Measurements from ENCODE around the gene GAK.

GAK gene

GRCh38 chr4:867526-868250 lies 64.4 kb downstream of the GAK start:
- no peak for DNase-seq

- no peak for DNase-seq
Observed at GRCh38 chr4:866761-867390, 65.2 kb downstream of the GAK start.

DNA sequence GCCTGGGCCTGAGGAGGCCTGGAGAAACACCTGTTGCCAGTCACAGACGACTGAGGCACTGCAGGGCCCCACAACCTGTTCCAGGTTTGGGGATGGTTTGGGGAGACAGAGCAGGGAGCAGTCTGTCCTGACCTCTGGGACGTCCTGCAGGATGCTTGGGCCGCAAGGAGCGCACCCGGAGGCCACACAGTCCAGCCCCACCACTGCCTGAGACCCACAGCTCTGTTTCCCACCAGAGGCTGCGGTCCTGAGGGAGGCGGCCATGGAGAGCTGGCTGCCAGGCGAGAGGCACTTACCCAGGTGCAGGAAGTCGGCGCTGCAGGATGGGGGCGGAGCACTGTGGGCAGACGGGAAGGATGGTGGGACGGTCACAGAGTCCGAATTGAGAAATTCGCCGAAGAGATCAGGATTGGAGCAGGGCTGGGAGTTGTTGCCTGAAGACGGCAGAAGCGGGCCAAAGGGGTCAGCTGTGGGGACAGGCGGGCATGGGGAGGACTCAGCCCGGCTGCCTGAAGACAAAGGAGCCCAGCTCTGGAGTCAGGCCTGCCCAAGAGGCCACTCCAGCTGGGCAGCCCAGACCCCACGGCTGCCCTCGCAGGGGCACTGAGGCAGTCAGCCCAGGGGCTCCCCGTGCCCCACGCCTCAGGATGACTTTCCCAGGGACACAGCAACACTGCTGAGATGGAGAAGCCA lies 65.9 kb downstream of the GAK start:
- no peak for DNase-seq

DNA sequence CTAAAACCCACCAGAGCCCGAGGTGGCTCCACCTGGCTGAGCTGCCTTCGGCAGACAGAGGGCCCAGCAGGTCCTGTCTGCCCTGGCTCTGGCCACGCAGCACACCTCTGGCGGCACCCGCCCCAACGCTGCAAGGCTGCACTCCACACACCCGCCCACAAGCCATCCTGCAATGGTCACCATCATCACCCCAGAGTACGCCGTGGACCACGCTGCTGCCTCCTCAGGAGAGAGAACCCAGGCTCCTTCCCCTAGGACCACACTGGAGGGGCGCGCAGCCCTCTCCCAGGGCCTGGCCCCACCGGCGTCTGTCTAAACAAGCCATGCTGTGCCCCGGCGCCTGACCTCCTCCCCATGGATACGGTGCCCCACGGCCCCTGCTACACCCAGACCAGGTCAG lies 66.5 kb downstream of the GAK start:
- no peak for DNase-seq

DNA sequence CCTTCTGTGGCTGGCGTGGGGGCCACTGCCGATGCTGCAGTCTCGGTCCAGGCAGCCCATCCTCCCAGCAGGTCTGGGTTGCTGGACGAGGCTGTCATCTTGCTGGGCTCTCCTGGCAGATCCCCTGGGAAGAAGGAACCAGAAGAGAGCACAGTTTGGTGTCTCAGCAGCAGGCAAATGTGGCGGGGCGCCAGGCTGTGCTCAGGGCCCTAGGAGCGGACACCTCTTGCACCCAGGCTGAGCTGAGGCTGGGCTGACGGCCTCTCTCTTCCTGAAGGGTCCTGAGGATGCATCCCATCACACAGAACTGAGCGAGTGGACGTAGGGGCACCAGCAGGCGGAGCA lies 67.0 kb downstream of the GAK start:
- no peak for DNase-seq

DNA sequence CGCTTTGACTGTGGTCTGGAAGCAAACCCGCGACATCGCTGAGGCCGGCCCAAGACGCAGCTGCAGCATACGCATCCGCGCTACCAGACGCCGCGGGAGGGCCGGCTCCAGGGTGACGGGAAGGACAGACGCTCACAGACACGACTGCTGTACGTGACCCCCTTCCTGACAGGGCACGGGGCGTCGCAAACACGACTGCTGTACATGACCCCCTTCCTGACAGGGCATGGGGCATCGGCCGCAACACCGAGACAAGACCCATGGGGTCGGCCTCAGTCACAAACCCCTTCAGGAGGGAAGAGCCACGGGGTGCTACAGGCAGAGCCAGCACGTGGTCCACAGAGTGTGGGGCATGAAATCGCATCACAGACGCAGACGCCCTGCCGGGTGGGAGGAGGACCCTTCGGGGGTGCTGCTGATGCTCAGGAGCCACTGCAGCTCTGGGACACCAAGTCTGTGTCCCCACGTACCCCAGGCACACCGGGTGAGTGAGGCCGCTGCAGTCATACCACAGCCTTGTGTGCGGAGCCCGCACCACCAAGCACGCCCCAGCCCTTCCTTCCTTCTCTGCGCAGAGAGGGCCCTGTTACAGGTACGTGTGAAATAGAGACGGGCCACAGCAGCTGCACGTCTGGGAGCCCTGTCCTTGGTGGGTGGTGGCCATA lies 67.5 kb downstream of the GAK start:
- no peak for DNase-seq

DNA sequence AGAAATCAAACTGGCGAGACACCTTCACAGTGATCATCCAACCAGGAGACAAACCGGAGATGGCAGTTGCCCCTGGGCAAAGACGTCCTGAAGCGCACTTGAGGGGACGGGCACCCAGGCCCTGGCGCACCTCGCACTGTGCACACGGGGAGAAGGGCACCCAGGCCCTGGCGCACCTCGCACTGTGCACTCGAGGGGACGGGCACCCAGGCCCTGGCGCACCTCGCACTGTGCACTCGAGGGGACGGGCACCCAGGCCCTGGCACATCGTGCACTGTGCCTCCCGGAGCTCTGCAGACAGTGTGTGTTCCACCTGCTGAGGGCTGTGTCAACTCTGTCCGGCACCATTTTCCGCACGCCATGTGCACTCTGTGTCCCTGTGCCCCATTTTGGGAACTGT lies 71.6 kb downstream of the GAK start:
- no peak for DNase-seq

DNA sequence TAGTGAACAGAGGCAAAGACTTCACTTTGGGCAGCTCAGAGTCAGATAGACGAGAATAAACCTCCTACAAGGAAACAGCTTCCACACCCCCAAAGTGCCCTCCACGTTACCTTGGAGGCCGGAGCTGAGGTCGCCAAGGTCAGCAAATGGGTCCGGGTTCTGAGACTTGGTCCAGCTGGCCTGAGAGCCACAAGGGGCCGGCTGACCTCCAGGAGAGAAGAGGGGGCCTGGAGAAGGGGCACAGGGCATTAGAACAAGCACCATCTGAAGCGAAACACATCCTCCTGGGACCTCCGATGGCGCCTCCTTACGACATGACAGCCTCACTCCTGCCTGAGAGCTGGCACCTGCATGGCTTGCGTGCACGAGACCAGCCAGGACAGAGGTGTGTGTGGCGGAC lies 72.6 kb downstream of the GAK start:
- DNase-seq = no peak

DNA sequence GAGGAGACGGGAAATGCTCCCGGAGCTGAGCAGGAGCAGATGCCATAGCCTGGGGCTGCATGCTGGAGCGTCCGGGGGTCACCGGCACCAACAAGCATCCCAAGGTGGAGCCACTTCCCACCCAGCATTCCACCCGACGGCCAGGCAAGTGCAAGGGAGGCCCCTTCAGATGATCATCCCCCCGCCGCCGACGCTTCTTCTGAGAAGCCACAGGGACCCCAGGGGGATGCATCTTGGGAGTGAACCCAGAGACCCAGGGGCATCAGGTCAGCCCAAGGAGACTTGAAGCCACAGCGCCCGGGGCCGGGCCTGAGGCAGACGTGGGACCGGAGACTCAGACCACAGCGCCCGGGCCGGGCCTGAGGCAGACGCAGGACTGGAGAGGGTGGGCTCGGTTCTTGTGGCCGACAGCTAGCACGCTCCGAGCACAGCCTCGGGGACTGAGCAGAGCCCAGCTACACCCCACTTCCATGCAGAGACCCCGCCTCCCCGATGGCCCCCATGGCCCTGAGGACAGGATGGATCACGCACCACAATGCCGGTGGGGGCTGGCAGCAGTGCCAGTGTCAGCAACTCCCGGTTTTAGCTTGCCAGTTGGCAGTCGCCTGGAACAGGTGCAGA lies 73.2 kb downstream of the GAK start:
- no peak for DNase-seq

GRCh38 chr4:858041-858481 lies 74.1 kb downstream of the GAK start:
- DNase-seq = no peak

GRCh38 chr4:857461-857860 lies 74.7 kb downstream of the GAK start:
- DNase-seq = no peak

DNA sequence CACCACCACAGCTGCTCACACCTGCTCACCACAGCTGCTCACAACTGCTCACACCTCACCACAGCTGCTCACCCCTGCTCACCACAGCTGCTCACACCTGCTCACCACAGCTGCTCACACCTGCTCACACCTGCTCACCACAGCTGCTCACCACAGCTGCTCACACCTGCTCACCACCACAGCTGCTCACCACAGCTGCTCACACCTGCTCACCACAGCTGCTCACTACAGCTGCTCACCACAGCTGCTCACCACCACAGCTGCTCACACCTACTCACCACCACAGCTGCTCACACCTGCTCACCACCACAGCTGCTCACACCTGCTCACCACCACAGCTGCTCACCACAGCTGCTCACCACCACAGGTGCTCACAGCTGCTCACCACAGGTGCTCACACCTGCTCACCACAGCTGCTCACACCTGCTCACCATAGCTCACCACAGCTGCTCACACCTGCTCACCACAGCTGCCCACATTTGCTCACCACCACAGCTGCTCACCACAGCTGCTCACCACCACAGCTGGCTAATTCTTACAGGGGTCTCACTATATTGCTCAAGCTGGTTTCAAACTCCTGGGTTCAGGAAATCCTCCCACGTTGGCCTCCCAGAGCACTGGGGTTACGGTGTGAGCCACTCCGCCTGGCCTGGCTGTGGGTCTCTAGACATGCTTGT lies 75.8 kb downstream of the GAK start:
- no peak for DNase-seq

DNA sequence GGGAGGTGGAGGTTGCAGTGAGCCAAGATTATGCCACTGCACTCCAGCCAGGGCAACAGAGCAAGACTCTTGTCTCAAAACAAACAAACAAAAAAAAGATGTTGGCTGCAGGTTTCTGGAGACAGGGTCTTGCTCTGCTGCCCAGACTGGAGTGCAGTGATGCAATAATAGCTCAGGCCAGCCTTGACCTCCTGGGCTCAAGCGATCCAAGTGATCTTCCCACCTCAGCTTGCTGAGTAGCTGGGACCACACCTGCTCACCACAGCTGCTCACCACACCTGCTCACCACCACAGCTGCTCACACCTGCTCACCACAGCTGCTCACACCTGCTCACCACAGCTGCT lies 76.3 kb downstream of the GAK start:
- DNase-seq = no peak

- DNase-seq = no peak
Observed at GRCh38 chr4:854356-854755, 77.8 kb downstream of the GAK start.

DNA sequence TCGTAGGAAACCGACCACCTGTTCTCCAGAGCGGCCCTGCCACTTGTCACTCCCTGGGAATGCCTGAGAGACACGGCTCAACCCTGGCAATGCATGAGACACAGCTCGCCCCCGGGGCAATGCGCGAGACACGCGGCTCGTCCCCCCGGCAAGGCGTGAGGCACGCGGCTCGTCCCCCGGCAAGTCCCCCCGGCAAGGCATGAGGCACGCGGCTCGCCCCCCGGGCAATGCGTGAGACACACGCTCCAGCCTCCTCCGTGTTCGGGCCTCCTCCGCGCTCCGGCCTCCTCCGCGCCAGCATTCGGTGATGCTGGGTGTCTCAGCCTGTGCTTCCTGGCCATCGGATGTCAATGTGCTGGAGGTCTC lies 78.7 kb downstream of the GAK start:
- DNase-seq = no peak

DNA sequence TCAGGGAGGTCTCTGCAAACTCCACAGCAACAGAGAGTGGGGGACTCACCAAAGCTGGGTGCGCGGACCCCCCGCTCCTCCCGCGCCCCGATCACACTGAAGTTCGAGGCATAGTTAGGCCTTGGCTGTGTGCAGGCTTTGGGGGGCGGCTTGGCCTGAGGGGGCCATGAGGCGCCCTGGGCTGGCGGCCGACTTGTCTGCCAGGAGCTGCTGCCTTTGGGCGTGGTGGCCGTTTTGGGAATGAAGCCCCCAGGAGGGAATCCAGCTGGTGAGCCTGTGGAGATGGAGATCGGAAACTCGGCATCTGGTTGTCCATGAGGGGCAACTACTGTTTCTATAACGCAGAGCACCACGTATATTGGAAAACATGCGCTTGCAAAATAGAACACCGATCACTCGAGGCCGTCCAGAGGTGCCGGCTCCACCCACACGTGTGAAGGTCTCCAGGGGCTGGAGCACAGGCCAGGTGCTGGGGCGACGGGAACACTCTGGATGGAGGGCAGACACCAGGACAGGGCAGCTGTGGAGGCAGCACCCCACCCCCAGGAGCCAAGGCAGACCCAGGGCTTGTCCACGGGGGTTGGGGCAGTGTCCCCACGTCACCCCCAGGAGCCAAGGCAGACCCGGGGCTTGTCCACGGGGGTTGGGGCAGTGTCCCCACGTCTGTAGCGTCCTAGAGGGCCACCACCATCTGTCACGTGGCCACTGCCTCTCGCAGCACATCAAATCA lies 80.2 kb downstream of the GAK start:
- no peak for DNase-seq

GRCh38 chr4:850323-850945 lies 81.7 kb downstream of the GAK start:
- no peak for DNase-seq

GRCh38 chr4:849478-850175 lies 82.5 kb downstream of the GAK start:
- DNase-seq = no peak

DNA sequence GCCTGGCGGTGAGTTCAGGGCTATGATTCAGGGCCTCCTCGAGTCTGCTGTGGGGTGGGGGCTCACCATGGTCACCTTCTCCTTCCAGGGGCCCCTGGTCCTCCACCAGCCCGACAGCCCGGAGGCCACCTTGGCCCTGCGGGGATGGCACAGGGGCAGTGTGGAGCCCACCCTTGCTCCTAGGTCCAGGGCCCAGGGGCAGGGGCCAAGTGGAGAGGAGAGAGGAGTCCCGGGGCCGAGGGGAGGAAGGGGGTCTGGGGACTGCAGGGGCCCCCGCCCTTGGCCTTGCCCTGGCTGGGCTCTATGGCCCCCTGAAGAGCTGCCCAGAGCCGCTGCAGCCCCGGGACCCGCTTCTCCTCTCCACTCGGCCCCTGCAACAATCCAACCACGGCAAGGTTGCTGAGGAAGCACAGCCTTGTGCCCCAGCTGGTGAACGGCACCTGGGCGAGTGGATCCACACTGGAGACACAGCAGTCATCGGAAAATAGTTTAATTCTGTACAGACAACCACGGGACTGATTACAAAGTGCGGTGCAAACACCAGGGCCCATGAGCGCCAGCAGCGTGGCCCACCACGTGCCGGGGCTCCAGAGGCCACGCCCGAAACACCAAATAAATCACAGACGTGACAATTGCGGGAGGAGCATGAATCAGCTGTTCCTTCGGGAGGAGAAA lies 83.2 kb downstream of the GAK start:
- DNase-seq = no peak

DNA sequence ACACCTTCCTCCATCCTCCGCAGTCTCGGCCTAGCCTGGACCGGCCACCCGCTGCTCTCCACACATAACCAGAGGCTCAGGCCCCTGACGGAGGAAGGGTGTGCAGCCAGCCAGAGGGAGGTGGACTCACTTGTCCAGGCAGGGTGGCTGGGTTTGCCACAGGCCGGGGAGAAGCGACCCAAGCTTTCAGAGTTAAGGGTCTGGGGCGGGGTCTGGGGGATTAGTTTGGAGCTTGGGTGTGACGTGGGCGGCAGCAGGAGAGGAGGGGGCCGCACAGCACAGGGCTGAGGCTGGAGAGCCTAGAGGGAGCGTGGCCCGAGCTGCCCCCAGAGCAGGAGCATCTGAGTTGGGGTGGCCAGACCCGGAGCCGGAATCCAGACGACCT lies 83.8 kb downstream of the GAK start:
- no peak for DNase-seq

GRCh38 chr4:845836-846251 lies 86.3 kb downstream of the GAK start:
- no peak for DNase-seq

Measured in retina (tissue), 1 donor.